ENCODE data around the gene CFAP20DC. TPM values are rescaled to one million over a fixed set of nuclear protein-coding genes. Genes with fewer than 3 reads are reported as not detected.

Gene CFAP20DC
- total RNA-seq, 1 donor from 2014 or later, result 1.4 TPM

DNA sequence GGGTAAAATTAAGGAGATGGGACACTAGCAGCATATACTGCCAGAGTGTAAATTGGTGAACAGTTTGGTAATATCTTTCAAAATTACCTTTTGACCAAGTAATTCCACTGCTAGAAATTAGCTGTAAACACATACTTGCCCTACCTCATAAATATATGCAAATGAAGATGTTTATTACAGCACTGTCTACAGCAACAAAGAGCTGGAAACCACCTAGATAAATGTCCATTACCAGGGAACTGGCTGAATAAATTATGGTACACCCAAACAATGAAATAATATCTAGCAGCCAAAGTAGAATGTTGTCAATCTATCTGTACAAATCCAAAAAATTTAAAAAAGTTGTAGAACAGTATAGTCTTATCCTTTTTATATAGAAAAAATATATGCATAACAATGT is 277.4 kb downstream of the CFAP20DC start:
- Mint-ChIP-seq H3K4me3 (ENCODE audit: unreplicated experiment) (no peak overlapping the region), H3K4me1 (ENCODE audit: unreplicated experiment) (no peaks in the 10 kb centered on the region)

GRCh38 chr3:58769065-58769464 is 280.8 kb downstream of the CFAP20DC start:
- Mint-ChIP-seq H3K27ac (ENCODE audit: unreplicated experiment) (no peak overlapping the region), H3K9me3 (ENCODE audit: unreplicated experiment) (peaks cover 32% of the 10 kb centered on the region), H3K4me3 (ENCODE audit: unreplicated experiment) (no peak overlapping the region), H3K36me3 (ENCODE audit: unreplicated experiment) (no peaks in the 10 kb centered on the region), H3K27me3 (ENCODE audit: unreplicated experiment) (no peaks in the 10 kb centered on the region), H3K4me1 (ENCODE audit: unreplicated experiment) (no peaks in the 10 kb centered on the region)
- DNase-seq (ENCODE audit: extremely low spot score, unreplicated experiment), result no peak
- TF ChIP-seq, protein P1, sequence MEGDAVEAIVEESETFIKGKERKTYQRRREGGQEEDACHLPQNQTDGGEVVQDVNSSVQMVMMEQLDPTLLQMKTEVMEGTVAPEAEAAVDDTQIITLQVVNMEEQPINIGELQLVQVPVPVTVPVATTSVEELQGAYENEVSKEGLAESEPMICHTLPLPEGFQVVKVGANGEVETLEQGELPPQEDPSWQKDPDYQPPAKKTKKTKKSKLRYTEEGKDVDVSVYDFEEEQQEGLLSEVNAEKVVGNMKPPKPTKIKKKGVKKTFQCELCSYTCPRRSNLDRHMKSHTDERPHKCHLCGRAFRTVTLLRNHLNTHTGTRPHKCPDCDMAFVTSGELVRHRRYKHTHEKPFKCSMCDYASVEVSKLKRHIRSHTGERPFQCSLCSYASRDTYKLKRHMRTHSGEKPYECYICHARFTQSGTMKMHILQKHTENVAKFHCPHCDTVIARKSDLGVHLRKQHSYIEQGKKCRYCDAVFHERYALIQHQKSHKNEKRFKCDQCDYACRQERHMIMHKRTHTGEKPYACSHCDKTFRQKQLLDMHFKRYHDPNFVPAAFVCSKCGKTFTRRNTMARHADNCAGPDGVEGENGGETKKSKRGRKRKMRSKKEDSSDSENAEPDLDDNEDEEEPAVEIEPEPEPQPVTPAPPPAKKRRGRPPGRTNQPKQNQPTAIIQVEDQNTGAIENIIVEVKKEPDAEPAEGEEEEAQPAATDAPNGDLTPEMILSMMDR (IDR thresholded peaks at IDR 0.05), result no peak

More for the DNA sequence above, 277.4 kb downstream of the CFAP20DC start:
- Mint-ChIP-seq H3K27ac (ENCODE audit: unreplicated experiment) (no peak overlapping the region), H3K27me3 (ENCODE audit: unreplicated experiment) (no peaks in the 10 kb centered on the region), H3K36me3 (ENCODE audit: unreplicated experiment) (no peaks in the 10 kb centered on the region), H3K9me3 (ENCODE audit: unreplicated experiment) (peaks cover 10% of the 10 kb centered on the region)
- DNase-seq (ENCODE audit: extremely low spot score, unreplicated experiment), result no peak
- TF ChIP-seq, protein P1 (IDR thresholded peaks at IDR 0.05), result no peak

DNA sequence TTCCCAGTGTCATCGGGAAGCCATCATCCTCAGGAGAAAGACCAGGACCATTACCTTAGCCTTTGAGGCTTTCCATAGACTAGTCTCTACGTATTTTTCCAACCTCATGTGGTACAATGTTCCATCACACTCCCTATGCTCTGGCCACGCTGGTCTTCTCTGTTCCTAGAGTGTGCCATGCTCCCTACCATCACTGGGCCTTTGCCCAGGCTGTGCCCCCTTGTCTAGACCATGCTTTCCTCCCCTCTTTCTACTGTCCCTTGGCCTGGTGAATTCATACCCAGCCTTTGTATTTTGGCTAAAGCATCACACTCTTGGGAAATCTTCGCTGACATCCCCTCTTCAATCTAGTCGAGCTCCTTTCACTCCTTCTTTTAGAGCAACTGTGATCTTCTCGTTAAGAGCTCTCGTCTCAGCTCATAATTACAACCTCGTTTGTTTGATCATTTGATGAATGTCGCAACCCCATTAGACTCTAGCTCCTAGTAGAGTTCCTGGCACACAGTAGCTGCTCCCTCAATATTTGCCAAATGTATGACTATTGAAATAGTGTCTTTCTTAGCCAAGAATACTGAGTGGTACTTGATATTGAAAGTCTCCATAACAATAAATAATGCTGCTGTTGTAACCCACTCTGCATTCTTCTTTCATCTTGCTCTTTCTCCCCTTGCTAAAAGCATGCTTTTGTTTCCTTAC is 283.1 kb downstream of the CFAP20DC start:
- Mint-ChIP-seq H3K9me3 (ENCODE audit: unreplicated experiment) (peaks cover 32% of the 10 kb centered on the region), H3K4me3 (ENCODE audit: unreplicated experiment) (no peak overlapping the region), H3K27ac (ENCODE audit: unreplicated experiment) (no peak overlapping the region), H3K36me3 (ENCODE audit: unreplicated experiment) (no peaks in the 10 kb centered on the region), H3K4me1 (ENCODE audit: unreplicated experiment) (no peaks in the 10 kb centered on the region), H3K27me3 (ENCODE audit: unreplicated experiment) (no peaks in the 10 kb centered on the region)
- TF ChIP-seq, protein P1 (IDR thresholded peaks at IDR 0.05), result no peak
- no peak for DNase-seq (ENCODE audit: extremely low spot score, unreplicated experiment)

DNA sequence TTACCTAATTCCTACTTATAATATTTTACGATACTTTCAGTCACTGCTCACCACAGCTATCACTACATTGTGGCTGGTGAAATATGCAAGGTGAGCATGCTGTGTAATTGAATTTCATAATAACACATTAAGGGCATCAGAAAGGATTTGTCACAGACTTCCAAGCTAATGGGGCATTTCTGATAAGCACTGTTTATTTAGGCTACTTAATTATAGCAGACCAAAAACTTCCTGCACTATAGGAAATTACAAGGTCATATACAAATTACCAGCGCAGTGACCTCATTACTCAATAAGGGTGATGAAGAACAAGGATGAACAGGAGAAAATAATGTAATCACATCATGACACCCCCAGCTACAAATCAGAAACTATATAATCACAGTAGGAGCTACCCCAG is 294.7 kb downstream of the CFAP20DC start:
- no peak overlapping the region for H3K27ac Mint-ChIP-seq (ENCODE audit: unreplicated experiment)
- no peak for DNase-seq (ENCODE audit: extremely low spot score, unreplicated experiment)
- no peaks in the 10 kb centered on the region for H3K4me1 Mint-ChIP-seq (ENCODE audit: unreplicated experiment)
- peaks cover 4% of the 10 kb centered on the region for H3K27me3 Mint-ChIP-seq (ENCODE audit: unreplicated experiment)
- no peaks in the 10 kb centered on the region for H3K9me3 Mint-ChIP-seq (ENCODE audit: unreplicated experiment)
- no peak overlapping the region for H3K4me3 Mint-ChIP-seq (ENCODE audit: unreplicated experiment)
- TF ChIP-seq, protein P1 (IDR thresholded peaks at IDR 0.05), result no peak
- H3K36me3 Mint-ChIP-seq (ENCODE audit: unreplicated experiment), result no peaks in the 10 kb centered on the region

DNA sequence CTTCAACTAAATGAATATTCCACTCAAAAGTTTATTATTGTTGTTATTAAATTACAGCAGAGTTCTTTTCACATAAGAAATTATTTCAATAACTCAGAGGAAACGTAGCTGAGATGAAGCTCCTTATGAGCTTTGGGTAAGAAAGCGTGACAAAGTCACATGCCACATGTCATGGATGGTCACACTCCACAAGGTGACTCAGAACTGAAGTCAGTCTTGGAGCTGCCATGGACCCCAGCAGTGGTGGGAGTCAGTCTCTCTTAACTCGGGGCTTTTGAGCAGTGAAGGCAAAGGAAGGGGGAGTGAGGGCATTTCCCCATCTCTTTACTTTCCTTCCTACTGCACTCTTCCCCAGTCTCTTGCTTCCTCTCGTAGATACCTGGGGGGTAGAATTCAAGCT is 295.8 kb downstream of the CFAP20DC start:
- H3K9me3 Mint-ChIP-seq (ENCODE audit: unreplicated experiment), result no peaks in the 10 kb centered on the region
- no peaks in the 10 kb centered on the region for H3K36me3 Mint-ChIP-seq (ENCODE audit: unreplicated experiment)
- H3K4me1 Mint-ChIP-seq (ENCODE audit: unreplicated experiment), result no peaks in the 10 kb centered on the region
- H3K4me3 Mint-ChIP-seq (ENCODE audit: unreplicated experiment), result no peak overlapping the region
- H3K27ac Mint-ChIP-seq (ENCODE audit: unreplicated experiment), result no peak overlapping the region
- H3K27me3 Mint-ChIP-seq (ENCODE audit: unreplicated experiment), result peaks cover 4% of the 10 kb centered on the region
- DNase-seq (ENCODE audit: extremely low spot score, unreplicated experiment), result no peak
- TF ChIP-seq, protein P1 (IDR thresholded peaks at IDR 0.05), result no peak
